Tongue (tissue), 2 donors: Measurements from ENCODE around the gene FBXO17. TPM values are rescaled to one million over a fixed set of nuclear protein-coding genes. Genes with fewer than 3 reads are reported as not detected.
"Not testable (repeated sequence)": the region's sequence is repeated elsewhere in the genome, so short reads cannot be mapped to it uniquely, and the experiment has no call there.

Experiments used
- DNase-seq: peaks from one replicate; pipeline ENCODE4 v3.0.0-alpha.2; 2015
- total RNA-seq: library from RNA; depleted of rRNA; stranded (reverse); fragments of >200 nt; gene quantifications from one replicate; pipeline ENCODE4 v1.2.3, GENCODE V29; 2014

Gene FBXO17
- total RNA-seq, 1 donor from 2014 or later, result 35.2 TPM

DNA sequence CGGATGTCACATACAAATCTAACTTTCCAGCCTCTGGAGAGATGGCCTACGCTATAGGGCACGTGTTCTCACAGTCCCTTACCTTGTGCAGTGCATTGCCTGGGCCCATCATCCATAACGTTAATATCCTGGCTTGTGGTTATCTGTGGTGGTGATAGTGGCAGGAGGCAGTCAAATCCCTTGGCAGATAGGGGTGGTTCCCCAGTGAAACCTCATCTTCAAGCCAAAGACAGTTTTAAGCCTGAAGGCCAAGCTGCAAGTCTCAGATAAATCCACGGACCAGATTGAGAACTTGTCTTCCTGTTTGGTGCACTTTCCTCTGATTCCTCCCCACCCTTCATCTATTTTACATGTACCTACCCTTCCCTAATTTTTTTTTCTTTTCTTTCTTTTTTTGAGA lies 4.3 kb upstream of the FBXO17 start:
- DNase-seq, result no peak

DNA sequence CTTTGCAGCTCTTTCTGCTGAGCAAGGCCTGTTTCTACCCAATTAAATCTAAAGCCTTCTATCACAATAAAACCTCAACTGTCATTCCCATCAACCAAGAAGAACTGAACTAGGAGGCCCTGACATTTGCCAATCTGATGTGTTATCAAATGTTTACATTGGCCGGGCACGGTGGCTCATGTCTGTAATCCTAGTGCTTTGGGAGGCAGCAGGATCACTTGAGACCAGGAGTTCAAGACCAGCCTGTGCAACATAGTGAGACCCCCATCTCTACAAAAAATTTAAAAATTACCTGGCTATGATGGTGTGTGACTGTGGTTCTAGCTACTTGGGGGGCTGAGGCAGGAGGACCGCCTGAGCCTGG lies 2.8 kb upstream of the FBXO17 start:
- no peak for DNase-seq

DNA sequence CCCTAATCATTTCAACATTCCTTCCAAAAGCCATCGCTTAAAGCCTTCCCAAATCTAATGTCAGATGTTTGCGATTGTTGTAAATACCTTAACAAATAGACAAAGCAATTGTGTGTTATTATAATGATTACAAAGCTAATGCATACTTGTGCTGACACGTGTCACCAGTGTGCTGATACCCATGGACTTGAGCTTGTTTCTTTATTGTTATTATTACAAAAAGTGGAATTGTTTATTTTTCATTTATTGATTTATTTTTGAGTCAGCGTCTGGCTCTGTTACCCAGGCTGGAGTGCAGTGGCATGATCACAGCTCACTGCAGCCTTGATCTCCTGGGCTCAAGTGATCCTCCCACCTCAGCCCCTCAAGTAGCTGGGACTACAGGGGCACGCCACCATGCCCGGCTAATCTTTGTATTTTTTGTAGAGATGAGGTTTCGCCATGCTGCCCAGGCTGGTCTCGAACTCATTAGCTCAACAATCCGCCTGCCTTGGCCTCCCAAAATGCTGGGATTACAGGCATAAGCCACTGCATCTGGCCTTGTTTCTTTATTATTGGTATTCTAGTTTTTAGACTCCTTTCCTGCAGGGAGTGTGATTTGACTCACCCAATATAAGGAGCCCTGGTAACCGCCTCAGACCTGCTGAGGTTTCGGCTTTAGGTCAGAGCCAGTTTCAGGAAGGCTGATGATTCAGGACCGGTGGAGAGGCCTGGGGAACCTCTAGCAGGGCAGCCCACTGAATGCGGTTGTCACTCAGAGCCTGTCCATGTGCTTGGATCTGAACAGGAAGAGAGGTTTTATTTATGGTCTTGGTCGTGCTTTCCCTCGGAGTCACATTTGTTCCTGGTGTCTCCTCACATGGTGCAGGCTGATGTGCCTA lies 2.1 kb upstream of the FBXO17 start:
- no peak for DNase-seq

DNA sequence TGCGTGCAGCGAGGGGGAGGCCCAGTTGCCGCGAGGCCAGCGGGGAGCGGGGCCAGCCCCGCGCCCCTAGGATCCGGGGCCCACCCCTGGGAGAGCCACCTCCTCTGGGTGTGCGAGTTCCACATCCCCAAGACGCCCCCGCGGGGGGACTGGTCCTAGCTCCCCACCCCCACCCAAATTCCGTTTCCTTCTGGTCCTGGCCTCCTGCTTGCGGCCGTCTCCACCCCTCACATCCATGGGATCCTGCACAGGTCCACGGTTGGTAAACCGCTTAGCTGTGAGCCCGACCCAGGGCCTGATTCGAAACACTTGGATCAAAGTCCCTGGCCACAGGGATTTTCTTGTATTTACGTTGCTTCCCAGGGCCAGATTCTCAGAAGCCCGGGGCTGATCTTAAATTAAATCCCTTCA lies 324 bp upstream of the FBXO17 start:
- DNase-seq, result peak; percentile 66

DNA sequence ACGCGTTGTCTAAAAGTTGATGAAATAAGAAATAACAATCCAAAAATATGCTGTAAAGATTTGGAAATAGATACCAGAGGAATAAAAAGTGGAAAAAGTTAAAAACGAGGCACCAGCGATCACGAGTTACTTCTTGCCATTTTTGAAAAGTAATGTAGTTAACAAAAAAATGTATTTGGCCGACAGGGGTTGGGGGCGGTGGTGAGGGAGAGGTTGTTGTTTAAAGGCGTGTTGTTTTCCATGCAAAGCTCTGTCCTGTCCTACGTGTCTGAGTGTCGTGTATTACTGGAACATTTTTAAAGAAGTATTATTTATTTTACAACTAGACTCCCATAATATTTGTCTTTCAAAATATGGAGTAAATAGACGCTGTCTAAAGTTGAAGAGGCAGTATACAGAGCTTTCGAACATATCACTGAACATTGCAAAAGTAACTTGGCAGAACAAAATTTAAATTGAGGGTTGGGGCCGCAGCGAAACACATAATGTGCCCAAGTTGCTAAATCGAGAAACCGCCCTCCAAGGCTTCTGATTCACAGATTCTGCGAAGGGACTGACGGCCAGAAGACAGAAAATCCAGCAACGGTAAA lies 823 bp downstream of the FBXO17 start:
- DNase-seq, result peak; percentile 65

DNA sequence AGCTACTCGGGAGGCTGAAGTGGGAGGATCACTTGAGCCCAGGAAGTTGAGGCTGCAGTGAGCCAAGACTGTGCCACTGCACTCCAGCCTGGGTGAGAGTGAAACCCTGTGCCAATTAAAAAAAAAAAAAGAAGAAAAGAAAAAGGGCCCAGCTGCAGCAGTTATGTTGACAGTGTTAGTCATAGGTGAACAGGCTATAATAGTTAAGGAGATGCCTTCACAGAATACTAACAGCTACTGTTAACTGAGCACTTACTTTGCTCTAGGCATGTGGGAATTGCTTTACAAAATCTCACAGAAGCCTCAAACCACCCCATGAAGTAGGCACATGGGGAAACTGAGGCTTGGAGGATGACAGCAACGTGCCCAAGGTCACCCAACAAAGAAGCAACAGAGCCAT lies 3.9 kb downstream of the FBXO17 start:
- DNase-seq, result no peak

DNA sequence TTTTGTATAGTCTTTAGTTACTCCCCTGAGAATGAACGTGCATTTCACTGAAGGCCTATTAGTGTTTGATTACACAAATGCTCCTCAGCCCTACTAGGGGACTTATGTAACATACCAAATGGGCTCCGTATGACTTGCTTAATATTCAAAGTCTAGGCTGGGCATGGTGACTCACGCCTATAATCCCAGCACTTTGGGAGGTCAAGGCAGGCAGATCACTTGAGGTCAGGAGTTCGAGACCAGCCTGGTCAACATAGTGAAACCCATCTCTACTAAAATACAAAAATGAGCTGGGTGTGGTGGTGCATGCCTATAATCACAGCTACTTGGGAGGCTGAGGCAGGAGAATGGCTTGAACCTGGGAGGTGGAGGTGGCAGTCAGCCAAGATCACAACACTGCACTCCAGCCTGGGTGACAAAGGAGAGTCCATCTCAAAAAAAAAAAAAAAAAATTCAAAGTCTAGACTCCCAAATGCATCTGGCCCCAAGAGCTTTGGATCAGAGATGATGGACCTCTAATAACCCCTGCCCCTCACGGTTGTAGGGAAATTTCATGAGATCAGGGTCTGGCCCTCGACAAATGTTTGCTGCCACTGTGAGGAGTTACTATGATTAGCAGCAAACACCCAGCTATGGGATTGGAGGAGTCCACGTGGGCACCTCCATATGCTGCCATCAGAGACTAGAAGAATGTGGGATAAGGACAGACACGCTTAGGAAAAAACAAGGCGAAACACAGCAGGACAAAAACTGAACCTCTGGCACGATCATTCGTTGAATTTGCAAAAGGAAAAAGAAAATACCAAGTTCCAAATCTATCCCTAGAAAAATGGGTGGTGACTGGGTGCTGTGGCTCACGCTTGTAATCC lies 4.6 kb downstream of the FBXO17 start:
- DNase-seq, result no peak

DNA sequence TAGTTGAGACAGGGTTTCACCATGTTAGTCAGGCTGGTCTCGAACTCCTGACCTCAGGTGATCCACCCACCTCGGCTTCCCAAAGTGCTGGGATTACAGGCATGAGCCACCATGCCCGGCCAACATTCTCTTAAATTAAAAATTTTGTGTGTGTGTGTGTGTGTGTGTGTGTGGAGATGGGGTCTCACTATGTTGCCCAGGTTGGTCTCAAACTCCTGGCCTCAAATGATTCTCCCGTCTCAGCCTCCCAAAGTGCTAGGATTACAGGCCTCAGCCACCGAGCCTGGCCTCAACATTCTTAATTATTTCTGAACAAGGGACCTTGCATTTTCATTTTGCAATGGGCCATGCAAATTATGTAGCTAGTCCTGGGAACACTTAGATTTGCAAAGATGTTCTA lies 9.4 kb downstream of the FBXO17 start:
- not testable (repeated sequence) for DNase-seq

DNA sequence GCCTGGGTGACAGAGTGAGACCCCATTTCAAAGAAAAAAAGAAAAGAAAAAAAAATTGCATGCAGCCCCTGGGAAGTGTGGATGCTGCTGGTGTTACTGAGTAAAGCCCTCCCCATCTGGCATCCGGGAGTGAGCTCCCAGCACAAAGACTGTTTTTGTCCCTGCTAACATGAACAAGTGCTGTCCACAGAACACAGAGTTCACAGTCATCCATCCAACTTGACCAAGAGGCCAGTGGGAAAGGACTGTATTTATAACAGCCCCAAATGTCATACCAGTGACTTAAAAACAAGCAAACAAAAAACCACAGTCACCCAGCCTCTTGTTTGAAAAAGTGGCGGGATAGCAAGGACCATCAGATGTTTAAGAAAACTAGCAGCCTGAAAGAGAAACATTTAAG lies 10.8 kb downstream of the FBXO17 start:
- DNase-seq, result no peak

DNA sequence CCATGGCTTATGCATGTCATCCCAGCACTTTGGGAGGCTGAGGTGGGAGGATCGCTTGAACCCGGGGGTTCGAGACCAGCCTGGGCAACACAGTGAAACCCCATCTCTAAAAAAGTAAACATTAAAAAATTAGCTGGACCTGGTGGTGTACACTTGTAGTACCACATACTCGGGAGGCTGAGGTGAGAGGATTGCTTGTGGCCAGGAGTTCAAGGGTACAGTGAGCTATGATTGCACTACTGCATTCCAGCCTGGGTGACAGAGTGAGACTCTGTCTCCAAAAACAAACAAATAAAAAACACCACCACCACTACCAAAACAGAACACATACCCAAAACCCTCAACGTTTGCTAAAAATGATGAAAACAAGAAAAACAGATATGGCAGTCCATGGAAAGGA lies 15.9 kb downstream of the FBXO17 start:
- no peak for DNase-seq

DNA sequence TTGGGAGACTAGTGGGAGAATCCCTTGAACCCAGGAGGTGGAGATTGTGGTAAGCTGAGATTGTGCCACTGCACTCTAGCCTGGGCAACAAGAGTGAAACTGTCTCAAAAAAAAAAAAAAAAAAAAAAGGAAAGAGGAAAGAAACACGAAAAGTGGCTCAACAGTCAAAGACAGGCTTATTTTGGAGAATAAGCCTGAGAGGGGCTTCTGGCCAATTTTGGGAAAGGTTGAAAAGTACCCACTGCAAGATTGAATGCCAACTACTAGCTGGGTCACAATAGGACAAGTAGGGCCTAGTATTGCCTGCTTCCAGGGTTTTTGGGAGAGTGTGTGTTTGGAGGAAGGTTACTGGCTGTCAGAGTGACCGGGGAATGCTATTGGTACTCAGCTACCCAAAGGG lies 17.2 kb downstream of the FBXO17 start:
- no peak for DNase-seq

DNA sequence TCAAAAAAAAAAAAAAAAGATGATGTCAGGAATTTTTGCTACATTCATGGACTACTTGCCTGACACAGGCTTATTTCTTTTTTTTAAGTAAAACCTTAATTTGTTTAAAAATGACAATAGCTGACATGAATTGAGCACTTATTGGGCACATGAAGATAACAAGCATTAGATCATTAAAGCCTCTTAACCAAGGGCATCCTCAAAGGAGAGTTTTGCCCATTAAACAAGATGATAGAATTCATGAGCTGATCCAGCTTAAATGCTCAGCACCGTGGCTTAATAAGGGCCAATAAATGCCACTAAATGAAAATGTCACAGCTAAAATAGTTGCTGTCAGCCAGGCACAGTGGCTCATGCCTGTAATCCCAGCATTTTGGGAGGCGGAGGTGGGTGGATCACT lies 19.3 kb downstream of the FBXO17 start:
- DNase-seq, result no peak

DNA sequence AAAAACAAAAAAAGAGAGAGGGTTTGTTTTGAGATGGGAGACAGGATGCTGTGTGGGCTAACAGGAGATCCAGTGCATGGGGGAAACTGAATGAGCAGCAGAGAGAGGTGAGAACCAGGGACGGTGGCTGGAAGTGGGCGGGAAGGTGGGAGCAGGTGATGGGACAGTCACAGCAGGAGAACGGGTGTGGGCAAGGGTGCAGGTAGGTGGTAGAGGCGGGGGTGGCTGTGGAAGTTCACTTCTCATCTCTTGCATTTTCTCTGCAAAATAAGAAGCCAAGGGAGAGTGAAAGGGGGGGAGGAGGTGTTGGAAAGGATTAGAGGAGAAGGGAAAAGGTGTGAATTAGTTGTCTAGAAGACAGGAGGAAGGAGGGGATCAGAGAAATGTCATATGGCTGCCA lies 21.9 kb downstream of the FBXO17 start:
- no peak for DNase-seq

DNA sequence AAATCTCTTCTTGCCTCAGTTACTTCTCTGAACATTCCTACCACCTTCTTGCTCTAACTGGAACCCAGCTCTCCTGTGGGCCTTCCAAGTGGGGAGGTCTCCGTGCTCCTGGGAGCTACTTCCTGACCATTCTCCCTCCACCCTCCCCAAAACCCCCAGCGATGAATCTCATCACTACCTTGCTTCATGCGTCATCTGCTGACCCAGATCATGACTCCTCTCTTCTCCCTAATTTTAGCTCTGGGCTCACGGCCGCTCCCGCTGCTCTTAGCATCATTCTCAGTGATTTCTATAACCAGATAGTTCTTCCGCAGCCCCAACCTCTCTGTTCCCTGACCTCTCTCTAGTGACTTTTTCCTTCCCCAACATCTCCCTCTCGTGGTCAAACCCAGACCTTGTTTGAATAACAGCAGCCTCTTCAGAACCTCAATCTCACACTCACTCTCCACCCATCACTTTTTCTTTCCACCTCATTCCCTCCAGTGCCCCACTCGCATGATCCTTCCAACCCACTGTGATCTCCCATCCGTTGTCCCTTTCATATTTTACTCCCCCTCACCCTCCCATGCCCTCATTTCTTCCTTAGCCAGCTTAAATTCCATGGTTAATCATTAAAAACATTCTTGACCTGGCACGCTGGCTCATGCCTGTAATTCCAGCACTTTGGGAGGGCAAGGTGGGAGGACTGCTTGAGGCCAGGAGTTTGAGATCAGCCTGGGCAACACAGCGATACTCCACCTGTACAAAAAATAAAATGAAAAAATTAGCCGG lies 23.0 kb downstream of the FBXO17 start:
- DNase-seq, result peak; percentile 21

DNA sequence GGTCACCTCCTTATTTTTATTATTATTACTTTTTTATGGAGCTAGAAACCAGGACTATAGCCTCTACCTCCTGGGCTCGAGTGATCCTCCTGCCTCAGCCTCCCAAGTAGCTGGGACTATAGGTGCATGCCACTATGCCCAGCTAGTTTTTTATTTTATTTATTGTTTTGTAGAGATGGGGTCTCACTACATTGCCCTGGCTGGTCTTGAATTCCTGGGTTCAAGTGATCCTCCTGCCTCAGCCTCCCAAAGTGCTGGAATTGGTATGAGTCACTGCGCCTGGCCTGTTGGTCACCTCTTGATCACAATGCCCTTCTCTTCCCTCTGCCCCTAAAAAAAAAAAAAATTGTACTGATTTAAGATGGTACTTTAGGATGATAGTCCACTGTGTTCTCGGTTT lies 24.4 kb downstream of the FBXO17 start:
- no peak for DNase-seq

DNA sequence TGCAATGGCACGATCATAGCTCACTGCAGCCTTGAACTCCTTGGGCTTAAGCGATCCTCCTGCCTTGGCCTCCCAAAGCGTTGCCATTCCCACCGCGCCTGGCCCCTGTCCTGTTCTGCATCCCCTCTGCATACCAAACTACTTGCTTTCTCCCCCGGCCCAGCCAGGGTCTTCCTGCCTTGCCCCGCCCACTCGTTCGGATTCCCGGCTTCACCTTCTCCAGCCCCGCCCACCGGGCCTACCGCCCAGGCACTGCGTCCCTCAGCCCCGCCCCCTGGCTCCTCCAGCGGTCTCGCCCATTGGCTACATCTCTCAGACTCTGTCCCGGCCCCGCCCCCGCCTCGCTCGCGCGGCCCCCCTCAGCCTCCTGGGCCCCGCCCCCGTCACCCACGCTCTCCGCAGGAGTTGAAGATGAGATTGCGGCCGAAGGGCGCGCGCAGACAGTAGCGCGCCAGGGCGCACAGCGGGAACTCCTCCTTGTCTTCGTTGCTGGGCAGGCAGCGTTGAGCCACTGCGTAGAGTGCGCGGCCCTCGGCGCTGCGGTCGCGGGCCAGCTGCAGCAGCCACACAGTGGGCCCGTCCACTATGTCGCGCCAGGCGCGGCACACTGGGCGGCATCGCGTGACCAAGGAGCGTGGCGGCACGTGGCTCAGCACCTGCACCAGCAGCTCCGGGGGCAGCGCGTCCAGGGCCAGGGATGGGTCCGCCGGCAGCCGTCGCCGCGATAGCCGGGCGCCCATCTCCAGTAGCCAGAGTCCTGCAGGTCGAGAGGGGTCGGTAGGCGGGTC lies 25.8 kb downstream of the FBXO17 start:
- DNase-seq, result peak; percentile 92

DNA sequence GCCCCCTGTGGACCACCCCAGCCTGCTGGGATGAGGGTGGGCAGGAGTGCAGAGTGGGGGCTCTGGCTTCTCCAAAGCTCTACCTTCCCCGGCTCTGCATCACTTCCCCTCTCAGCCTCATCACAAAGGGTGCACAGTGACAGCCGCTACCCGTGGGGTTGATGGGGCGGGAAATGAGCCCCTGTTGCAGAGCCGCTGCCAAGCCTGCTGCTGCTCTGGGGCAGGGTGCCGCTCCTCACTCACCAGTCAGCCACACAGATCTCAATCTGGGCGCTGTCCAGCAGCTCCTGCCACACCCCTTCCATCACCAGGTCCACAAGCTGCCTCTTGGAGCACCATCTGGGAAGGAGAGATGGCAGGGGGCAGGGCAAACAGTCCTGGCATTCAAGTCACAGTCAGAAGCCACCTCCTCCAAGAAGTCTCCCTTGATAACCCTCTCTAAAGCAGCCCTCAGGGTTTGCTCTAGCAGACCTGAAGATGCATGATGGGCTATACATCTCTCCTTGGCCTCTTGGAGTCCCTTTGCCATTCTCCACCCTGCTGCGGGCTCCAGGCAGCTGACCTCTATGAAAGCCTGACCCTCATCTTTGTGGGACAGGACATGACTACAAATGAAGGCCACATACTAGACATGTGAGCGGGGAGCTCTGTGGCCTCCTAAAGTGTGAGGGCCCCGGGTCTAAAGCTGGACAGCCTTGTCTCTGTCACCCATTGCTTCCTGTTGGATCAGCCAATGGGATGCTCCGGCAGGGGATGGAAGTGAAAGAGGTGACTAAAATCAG lies 29.1 kb downstream of the FBXO17 start:
- DNase-seq, result no peak

DNA sequence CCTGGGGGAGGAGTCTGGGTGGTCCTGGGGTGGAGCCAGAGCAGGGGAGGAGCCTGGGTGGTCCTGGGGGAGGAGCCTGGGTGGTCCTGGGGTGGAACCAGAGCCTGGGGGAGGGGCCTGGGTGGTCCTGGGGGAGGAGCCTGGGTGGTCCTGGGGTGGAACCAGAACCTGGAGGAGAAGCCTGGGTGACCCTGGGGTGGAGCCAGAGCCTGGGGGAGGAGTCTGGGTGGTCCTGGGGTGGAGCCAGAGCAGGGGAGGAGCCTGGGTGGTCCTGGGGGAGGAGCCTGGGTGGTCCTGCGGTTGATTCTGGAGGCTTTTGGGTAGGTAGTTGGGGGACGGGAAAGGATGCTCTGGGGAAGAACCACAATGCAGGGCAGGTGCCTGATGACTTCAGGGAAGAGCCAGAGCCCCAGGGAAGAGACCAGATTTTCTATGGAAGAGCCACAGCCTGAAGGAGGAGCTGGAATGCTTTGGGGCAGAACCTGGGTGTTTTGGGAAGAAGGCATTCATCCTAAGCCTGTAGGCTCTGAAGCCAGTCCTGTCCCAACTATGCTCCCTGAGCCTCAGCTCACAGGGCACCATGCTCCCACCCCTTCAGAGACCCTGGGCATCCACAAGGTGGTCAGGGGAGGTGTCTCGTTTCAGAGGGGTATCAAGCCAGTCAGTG lies 29.8 kb downstream of the FBXO17 start:
- DNase-seq, result no peak

DNA sequence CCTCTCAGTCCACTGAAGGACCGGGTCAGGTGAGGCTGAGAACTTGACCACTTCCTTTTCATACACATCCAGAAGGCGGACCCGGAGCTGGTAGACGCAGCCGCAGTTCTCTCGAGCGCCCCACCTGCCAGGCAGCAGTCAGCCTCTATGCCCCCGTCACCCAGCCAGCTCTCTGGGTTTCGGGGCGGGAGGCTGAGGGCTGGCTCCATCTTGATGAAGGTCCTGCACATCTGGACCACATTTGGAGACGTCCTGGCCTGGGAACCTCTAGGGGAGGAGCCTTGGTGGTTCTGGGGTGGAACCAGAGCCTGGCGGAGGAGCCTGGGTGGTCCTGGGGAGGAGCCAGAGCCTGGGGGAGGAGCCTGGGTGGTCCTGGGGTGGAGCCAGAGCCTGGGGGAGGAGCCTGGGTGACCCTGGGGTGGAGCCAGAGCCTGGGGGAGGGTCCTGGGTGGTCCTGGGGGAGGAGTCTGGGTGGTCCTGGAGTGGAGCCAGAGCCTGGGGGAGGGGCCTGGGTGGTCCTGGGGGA lies 30.5 kb downstream of the FBXO17 start:
- no peak for DNase-seq
